GM12865 (cell line): Measurements from ENCODE around the gene EMID1.

Experiments
- DNase-seq: peaks from one replicate; pipeline ENCODE4 v3.0.0; 2010; ENCODE audit warnings: low read depth
- H3K4me3 ChIP-seq: 2 replicates; pipeline ENCODE4 v1.5.1; 2011; ENCODE audit warnings: mild to moderate bottlenecking, low read depth, low read length, control low read depth
- TF ChIP-seq, protein P1 (sequence below): IDR thresholded peaks from 2 replicates; pipeline ENCODE4 v1.5.1; 2011; ENCODE audit warnings: low read length, control low read depth, low read depth, inconsistent platforms; ENCODE audit not compliant: insufficient read depth; ENCODE audit errors: missing control alignments

The EMID1 gene

DNA sequence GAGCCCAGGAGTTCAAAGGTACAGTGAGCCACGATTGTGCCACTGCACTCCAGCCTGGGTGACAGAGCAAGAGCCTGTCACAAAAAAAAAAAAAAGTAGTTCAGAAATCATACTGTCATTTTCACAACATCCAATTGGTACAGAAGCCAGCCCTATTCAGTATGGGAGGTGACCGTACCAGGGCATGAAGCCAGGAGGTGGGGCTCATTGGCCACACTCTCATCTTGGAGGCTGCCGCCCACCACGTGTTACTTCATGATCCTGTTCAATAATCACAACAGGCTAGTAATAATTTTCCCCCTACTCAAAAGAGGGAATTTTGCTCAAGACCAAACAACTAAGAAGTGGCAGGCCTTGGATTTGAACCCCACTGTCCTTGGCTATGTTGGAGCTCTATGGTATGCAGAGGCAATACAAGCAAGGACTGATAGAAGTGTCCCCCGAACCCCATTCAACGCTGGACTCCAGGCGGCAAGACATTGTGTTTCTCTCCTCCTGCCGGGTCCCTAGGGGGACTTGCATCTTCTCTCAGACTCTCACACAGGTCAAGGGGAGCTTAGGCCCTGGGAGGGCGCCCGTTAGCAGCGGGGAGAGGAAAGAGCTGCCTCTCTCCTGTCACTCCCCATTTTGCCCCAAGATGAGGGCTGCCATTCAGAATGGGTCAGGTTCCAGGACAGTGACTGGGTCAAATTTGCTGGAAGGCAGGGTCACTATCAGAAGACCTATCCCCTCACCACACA lies 40.2 kb upstream of the EMID1 start:
- DNase-seq = peak; percentile 17
- TF ChIP-seq, protein P1, sequence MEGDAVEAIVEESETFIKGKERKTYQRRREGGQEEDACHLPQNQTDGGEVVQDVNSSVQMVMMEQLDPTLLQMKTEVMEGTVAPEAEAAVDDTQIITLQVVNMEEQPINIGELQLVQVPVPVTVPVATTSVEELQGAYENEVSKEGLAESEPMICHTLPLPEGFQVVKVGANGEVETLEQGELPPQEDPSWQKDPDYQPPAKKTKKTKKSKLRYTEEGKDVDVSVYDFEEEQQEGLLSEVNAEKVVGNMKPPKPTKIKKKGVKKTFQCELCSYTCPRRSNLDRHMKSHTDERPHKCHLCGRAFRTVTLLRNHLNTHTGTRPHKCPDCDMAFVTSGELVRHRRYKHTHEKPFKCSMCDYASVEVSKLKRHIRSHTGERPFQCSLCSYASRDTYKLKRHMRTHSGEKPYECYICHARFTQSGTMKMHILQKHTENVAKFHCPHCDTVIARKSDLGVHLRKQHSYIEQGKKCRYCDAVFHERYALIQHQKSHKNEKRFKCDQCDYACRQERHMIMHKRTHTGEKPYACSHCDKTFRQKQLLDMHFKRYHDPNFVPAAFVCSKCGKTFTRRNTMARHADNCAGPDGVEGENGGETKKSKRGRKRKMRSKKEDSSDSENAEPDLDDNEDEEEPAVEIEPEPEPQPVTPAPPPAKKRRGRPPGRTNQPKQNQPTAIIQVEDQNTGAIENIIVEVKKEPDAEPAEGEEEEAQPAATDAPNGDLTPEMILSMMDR = no peak
- no peak overlapping the region for H3K4me3 ChIP-seq

DNA sequence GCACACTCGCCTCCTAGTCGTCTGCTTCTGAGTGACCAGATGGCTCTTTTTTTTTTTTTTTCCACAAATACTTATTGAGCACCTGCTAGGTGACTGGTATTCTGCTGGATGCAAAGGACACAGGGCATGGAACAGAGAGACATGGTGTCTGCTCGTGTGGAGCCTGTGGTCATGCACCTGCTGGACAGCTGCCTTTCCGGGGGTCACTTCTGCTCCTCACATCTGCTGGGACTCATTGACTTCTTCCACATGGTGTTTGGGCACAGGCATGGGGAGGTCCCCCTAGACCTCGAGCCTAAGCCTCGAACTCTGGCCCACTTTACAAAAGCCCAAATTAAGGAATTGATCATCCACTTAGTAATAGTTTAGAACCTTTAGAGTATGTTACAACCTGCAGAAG lies 39.5 kb upstream of the EMID1 start:
- TF ChIP-seq, protein P1 = no peak
- peak; percentile 46 for DNase-seq
- H3K4me3 ChIP-seq = no peak overlapping the region

DNA sequence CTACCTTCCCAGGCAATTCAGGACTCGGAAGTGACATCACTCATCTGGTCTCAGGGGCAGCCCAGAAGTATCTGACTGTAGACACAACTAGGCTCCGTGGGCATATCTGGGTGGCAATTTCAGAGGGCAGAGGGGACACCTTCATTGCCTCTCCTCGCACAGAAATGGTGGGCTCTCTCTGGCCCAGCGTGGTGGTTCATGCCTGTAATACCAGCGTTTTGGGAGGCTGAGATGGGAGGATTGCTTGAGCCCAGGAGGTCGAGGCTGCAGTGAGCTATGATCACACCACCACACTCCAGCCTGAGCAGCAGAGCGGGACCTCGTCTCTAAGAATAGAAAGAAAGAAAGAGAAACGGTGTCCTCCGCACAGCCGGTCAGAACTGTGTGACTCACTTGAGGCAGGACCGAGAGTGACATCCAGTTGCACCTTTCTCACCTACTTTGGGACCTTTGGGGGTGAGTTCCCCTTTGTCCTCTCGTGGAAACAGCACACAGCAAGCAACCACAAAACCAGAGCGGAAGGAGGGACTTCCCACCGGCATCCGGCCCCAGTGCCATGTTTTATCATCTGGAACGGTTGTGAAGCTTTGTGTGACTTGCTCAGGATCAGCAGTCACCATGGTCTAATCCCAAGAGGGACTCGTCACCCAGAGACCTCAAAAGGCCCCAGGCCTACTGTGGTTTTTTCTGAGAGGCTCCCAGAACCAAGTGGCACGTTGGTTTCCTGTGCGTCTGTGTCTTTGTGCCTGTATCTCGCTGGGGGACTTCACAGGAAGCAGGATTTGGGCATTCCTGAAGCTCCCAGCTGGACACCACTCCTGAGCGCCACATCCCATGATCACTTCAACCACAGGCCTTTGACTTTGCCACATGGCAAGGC lies 38.4 kb upstream of the EMID1 start:
- TF ChIP-seq, protein P1 = no peak
- H3K4me3 ChIP-seq = no peak overlapping the region
- peak; percentile 99 for DNase-seq

DNA sequence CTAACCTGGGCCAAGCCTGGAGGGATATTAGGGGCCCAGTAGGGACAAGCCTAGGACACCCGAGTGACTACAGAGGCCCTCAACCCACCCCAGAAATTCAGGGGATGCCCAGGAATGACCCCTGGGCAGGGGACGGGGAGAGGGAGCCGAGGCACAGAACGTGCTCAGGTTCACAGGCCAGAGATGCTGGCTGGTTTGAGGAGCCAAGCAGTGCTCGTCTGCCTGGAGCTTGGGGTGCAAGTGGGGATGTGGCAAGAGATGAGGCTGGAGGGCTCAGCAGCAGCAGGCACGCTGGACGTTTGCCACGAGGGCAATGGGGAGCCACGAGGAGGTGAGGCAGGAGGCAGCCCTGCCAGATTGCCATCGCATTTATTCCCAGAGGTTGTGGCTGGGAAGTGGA lies 34.0 kb upstream of the EMID1 start:
- no peak overlapping the region for H3K4me3 ChIP-seq
- TF ChIP-seq, protein P1 = no peak
- DNase-seq = no peak

DNA sequence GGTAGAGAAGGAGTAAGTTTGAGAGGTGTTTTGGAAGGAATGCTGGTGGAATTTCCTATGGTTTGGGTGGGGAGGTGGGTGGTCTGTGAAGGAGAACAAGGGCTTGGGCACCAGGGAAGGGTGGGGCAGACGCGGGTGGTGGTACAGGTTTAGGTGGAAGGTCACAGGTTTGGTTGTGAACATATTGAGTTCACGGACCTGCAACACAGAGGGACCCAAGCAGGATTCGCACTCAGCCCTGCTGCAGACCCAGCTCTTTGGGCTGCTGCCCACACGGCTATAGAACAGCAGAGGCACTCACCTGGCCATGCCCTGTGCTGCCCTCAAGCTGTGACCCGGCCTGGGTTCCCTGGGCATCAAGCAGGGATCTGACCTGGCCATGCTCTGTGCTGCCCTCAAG lies 33.5 kb upstream of the EMID1 start:
- DNase-seq = no peak
- H3K4me3 ChIP-seq = no peak overlapping the region
- TF ChIP-seq, protein P1 = no peak

DNA sequence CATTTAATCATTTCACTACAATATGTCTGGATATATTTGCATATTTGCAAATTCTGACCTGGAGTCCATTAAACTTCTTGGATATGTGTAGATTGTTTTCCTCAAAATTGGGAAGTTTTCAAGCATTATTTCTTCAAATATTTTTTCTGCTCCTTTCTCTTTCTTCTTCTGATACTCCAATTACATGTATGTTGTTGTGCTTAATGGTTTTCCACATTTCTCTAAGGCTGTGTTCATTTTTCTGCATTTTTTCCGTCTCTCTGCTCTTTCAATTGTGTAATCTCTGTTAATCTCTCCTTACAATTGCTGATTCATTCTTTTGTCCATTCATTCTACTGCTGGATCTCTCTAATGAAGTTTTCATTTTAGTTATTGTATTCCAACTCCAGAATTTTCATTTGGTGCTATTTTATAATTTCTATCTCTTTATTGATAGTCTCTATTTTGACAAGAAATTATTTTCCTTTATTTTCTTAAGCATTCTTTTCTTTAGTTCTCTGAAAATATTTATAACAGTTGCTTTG lies 30.3 kb upstream of the EMID1 start:
- no peak for DNase-seq
- H3K4me3 ChIP-seq = no peak overlapping the region
- TF ChIP-seq, protein P1 = no peak
